Stimulated activated CD4-positive, alpha-beta T cell treated with anti-CD3 and anti-CD28 coated beads, TNF-alpha, amount 100 ng/mL, for 24 hours (primary cell): Measurements from ENCODE around the gene DCC.
"Not testable (repeated sequence)": the region's sequence is repeated elsewhere in the genome, so short reads cannot be mapped to it uniquely, and the experiment has no call there.

Experiments used
- DNase-seq, 3 experiments: peaks; one replicate each; pipeline ENCODE4 v3.0.0-alpha.2; 2020; ENCODE audit warnings: low read depth in 3 of 3

The DCC gene

GRCh38 chr18:53385889-53386288 is 1045.9 kb downstream of the DCC start:
- no peak for DNase-seq

GRCh38 chr18:53387581-53387980 is 1047.6 kb downstream of the DCC start:
- no peak for DNase-seq

- no peak for DNase-seq
Measured at GRCh38 chr18:53402670-53403069, 1062.7 kb downstream of the DCC start.

DNA sequence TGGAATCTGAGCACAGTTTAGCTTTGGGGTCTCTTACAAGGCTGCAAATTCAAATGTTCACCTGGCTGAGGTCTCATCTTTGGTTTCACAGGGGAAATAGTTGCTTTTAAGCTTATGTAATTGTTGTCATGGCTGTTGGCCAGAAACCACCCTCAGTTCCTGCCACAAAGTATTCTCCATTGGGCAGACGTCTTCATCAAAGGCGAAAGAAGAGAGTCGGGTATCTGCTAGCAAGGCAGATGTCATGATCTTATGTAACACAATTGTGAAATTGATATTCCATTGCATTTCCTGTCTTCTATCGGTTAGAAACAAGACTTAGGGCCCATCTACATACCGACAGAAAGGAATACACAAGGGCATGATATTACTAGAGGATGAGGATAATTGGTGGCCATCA is 1068.3 kb downstream of the DCC start:
- no peak for DNase-seq

DNA sequence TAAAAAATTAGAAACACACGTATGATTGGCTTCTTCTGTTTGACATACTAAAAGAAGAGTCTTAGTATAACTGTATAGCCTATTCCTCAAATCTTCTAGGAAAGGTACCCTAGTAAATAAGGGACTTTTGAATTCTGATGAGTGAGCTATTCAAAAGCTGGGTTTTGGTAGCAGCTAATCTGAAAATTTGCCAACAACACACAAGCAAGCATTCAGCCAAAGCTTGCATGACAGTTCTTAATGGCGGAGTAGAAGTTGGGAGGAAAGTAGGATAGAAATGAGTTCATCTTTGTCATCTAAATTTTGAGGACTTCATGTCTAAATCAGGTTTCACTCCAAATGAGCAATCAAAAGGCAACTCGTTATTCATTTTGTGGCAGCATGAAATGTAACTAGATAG is 1071.5 kb downstream of the DCC start:
- no peak for DNase-seq

GRCh38 chr18:53417003-53417402 is 1077.0 kb downstream of the DCC start:
- no peak for DNase-seq

DNA sequence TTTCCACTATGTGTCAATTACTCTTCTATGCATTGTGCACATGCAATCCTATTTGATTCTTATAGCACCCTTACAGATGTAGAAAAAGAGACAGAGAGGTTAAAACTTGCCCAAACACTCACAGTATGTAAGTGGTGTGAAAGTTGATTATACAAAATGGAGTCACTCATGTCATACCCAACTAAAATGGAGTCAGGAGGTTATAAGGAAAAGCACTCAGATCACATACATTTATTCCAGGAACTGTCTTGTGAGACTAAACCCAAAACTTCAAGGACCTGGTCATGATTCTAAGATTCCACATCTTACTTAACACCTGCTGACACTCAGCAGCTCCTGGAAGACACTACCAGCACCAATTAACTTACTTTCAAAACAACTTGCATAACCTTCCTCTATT is 1081.9 kb downstream of the DCC start:
- no peak for DNase-seq

DNA sequence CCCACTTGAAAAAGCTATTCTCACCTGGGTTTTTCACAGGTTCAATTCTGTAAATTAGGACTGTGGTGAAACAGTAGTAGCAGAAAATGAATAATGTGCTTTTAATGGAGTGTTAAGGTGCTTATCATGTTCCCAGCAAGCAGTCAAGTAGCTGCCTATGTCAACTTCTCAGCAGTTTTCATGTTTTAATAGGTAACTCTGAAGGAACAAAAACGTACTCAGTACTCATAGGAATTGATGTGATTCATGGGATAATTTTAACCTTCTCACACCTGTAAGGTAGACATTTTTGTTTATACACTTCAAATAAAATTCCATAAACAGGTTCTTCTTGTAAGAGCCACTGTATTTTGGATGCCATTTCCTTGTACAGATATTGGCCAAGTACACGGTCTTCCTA is 1082.9 kb downstream of the DCC start:
- DNase-seq, result no peak

- DNase-seq, result no peak
Measured at GRCh38 chr18:53426666-53427184, 1086.7 kb downstream of the DCC start.

GRCh38 chr18:53441761-53442414 is 1101.9 kb downstream of the DCC start:
- DNase-seq, result no peak

- DNase-seq, result no peak
Measured at GRCh38 chr18:53442415-53442783, 1102.4 kb downstream of the DCC start.

GRCh38 chr18:53443336-53443735 is 1103.3 kb downstream of the DCC start:
- no peak for DNase-seq

GRCh38 chr18:53443831-53444230 is 1103.8 kb downstream of the DCC start:
- DNase-seq, result no peak

GRCh38 chr18:53451902-53452301 is 1111.9 kb downstream of the DCC start:
- no peak for DNase-seq

- no peak for DNase-seq
Measured at GRCh38 chr18:53457068-53457467, 1117.1 kb downstream of the DCC start.

- DNase-seq, result no peak
Measured at GRCh38 chr18:53458268-53458667, 1118.3 kb downstream of the DCC start.

DNA sequence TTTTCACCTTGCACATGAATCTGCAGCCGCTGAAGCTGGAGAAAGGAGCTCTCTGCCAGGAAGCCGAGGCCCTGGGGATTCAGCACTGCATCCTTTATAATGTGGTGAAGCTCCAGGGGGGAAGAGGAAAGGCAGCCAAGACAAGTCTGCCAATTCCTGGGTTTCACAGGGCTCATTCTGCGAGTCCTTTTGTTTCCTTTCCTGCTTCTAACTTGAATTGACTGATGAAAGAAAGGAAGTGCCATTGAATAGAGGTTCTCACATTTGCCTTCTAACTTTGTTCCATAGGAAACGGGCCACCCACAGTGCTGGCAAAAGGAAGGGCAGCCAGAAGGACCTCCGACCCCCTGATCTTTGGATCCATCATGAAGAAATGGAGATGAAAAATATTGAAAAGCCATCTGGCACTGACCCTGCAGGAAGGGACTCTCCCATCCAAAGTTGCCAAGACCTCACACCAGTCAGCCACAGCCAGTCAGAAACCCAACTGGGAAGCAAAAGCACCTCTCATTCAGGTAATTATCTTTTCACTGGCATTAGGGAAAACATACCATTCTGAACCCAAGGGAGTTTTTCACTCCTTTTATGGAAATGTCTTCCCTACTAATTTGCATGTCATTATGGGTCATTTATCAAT is 1119.1 kb downstream of the DCC start:
- DNase-seq, result no peak

DNA sequence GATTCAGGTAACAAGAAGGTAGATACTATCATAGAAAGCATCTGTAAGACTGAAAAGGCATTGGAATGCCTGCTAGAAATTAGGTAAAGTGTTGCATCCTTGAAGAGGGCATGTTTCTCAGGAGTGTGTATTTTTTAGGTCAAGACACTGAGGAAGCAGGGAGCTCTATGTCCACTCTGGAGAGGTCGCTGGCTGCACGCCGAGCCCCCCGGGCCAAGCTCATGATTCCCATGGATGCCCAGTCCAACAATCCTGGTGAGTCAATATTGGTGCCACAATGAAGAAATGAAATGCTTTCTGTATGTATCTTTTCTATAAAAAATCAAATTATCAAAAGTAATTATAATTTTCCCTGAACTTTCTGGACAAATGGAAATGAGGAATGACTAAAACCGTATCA is 1127.8 kb downstream of the DCC start:
- no peak for DNase-seq

DNA sequence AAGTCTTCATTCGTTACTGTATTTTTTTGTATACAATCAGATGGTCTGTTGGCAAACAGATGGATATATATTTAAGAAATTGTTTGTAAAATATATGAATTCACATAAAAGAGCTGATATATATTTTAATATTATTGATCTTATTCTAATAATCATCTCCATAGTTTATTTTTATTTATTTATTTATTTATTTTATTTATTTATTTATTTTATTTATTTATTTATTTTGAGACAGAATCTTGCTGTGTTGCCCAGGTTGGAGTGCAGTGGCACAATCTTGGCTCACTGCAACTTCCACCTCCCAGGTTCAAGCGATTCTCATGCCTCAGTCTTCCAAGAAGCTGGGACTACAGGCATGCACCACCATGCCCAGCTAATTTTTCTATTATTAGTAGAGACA is 1128.2 kb downstream of the DCC start:
- DNase-seq, result not testable (repeated sequence)

- DNase-seq, result no peak
Measured at GRCh38 chr18:53472546-53472945, 1132.5 kb downstream of the DCC start.

DNA sequence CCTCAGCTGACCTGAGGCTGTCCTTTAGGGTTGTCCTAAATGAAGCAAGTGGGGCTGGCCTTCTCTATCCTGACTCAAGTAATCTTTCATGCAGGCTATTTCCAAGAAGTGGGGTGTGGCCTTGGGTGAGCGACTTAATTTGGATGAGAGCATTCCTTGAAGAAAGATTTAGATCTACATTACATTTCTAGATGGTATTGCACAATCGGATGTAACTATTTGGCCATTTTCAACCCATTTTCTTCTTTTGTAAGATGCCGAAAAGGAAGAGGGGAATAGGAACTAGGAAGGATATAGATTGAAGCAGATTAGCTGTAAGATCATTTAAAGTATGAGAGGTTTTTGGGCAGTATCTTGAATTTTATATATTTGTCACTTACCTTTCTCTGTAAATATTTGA is 1138.2 kb downstream of the DCC start:
- DNase-seq, result no peak

DNA sequence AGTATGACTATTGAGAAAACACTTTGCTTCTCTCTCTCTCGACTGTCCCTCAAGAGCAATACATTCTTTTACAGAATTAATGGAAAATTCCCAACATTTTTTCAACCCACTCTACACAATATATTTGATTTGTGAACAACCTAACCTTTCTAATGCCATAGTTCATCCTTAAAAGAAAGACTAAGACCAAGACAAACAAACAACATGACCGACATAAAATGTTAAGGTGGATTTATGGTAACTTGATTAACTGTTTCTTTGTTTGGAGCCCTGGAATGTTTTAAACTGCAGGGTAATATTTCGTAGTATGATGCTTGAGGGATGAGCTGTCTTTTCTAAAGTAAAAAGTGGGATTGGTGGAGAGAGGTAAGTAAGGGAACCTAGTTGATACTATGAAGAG is 1146.3 kb downstream of the DCC start:
- DNase-seq, result no peak

GRCh38 chr18:53489266-53489665 is 1149.3 kb downstream of the DCC start:
- DNase-seq, result no peak

DNA sequence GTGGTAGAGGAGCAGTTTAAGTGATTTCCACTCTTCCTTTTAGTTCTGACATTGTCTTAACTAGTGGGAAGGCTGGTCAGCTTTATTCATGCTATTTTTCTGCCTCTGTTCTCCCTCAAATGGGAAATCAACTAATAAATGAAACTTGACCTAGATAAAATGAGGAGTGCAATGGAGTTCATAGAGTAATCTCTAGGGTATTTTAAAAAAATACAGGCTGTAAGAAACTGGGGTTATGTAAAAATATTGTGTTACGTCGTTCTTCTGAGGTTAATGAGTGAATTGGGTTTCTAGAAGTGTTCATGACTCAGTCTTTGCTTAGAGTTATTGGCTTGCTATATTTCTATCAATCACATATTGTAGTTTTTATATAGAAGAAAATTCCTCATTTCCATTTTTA is 1150.0 kb downstream of the DCC start:
- DNase-seq, result no peak
